Astrocyte of the spinal cord (primary cell): ENCODE measurements around the gene COL4A1.

Source experiments
- DNase-seq: peaks from one replicate; pipeline ENCODE4 v3.0.0; 2011; ENCODE audit warnings: low read depth, low spot score
- H3K4me3 ChIP-seq: 2 replicates; pipeline ENCODE4 v1.5.1; 2011; ENCODE audit warnings: low read depth, mild to moderate bottlenecking, low read length, moderate library complexity
- CTCF ChIP-seq: IDR thresholded peaks from 2 replicates; pipeline ENCODE4 v1.5.1; 2012; ENCODE audit warnings: low read depth, mild to moderate bottlenecking, low read length, inconsistent platforms
- in situ Hi-C: cut with HindIII; loops from 2 replicates; pipeline ENCODE4 v1.10.0; 2017; ENCODE audit warnings: low sequenced_read_pairs

COL4A1 gene

GRCh38 chr13:110343241-110343865 lies 36.4 kb upstream of the COL4A1 start:
- in situ Hi-C loops: no loop called here
- DNase-seq: peak; percentile 58

GRCh38 chr13:110342474-110342873 lies 35.5 kb upstream of the COL4A1 start:
- in situ Hi-C loops: no loop called here
- no peak for DNase-seq
- no peak overlapping the region for H3K4me3 ChIP-seq
- TF ChIP-seq CTCF: no peak

More at GRCh38 chr13:110343241-110343865, 36.4 kb upstream of the COL4A1 start:
- H3K4me3 ChIP-seq: no peak overlapping the region
- TF ChIP-seq CTCF: no peak

GRCh38 chr13:110341445-110342244 lies 34.7 kb upstream of the COL4A1 start:
- TF ChIP-seq CTCF: no peak
- H3K4me3 ChIP-seq: no peak overlapping the region
- DNase-seq: peak; percentile 85
- in situ Hi-C loops: no loop called here

- in situ Hi-C loops: no loop called here
- no peak for TF ChIP-seq CTCF
- DNase-seq: peak; percentile 80
- H3K4me3 ChIP-seq: no peak overlapping the region
Observed at GRCh38 chr13:110340812-110341444, 34.0 kb upstream of the COL4A1 start.

- no peak overlapping the region for H3K4me3 ChIP-seq
- TF ChIP-seq CTCF: no peak
- DNase-seq: no peak
- in situ Hi-C loops: no loop called here
Observed at GRCh38 chr13:110339975-110340550, 33.1 kb upstream of the COL4A1 start.

GRCh38 chr13:110339263-110339662 lies 32.3 kb upstream of the COL4A1 start:
- in situ Hi-C loops: no loop called here
- no peak overlapping the region for H3K4me3 ChIP-seq
- TF ChIP-seq CTCF: no peak
- DNase-seq: no peak
